HG02678 (cell line): ENCODE results near the gene RTTN.
"Not testable (repeated sequence)": the region's sequence is repeated elsewhere in the genome, so short reads cannot be mapped to it uniquely, and the experiment has no call there.

Source experiments
- ATAC-seq: cut with Tn5 transposase; IDR thresholded peaks from one replicate; pipeline ENCODE4 v1.9.1; 2021; ENCODE audit warnings: mild to moderate bottlenecking, moderate library complexity; ENCODE audit not compliant: unreplicated experiment

The RTTN gene

GRCh38 chr18:69982417-69982816, 223.1 kb downstream of the RTTN start:
- ATAC-seq, result no peak

- peak; percentile 55 for ATAC-seq
These were observed 223.5 kb downstream of the RTTN start for GRCh38 chr18:69981948-69982347.

- ATAC-seq, result peak; percentile 44
These were observed 224.3 kb downstream of the RTTN start for GRCh38 chr18:69980982-69981804.

- ATAC-seq, result no peak
These were observed 225.0 kb downstream of the RTTN start for GRCh38 chr18:69980509-69980908.

GRCh38 chr18:69978732-69979715, 226.5 kb downstream of the RTTN start:
- peak; percentile 59 for ATAC-seq

GRCh38 chr18:69975294-69975693, 230.2 kb downstream of the RTTN start:
- not testable (repeated sequence) for ATAC-seq

GRCh38 chr18:69974365-69974764, 231.1 kb downstream of the RTTN start:
- ATAC-seq, result no peak

GRCh38 chr18:69969491-69969890, 236.0 kb downstream of the RTTN start:
- ATAC-seq, result no peak

- ATAC-seq, result peak; percentile 95
These were observed 237.4 kb downstream of the RTTN start for GRCh38 chr18:69968039-69968438.

- no peak for ATAC-seq
These were observed 242.3 kb downstream of the RTTN start for GRCh38 chr18:69963196-69963595.

- ATAC-seq, result no peak
These were observed 243.8 kb downstream of the RTTN start for GRCh38 chr18:69961718-69962117.

- peak; percentile 41 for ATAC-seq
These were observed 247.1 kb downstream of the RTTN start for GRCh38 chr18:69958422-69958821.

- no peak for ATAC-seq
These were observed 247.7 kb downstream of the RTTN start for GRCh38 chr18:69957747-69958146.

- ATAC-seq, result peak; percentile 26
These were observed 248.5 kb downstream of the RTTN start for GRCh38 chr18:69956665-69957620.

GRCh38 chr18:69956057-69956456, 249.4 kb downstream of the RTTN start:
- peak; percentile 35 for ATAC-seq

GRCh38 chr18:69954719-69955480, 250.6 kb downstream of the RTTN start:
- ATAC-seq, result no peak

- ATAC-seq, result no peak
These were observed 252.3 kb downstream of the RTTN start for GRCh38 chr18:69953191-69953590.
